Tibial artery (tissue), 4 donors: ENCODE results near the gene A4GNT.
"Not testable (repeated sequence)": the region's sequence is repeated elsewhere in the genome, so short reads cannot be mapped to it uniquely, and the experiment has no call there.

ENCODE experiments used
- DNase-seq, 2 donors: peaks; one replicate each; pipeline ENCODE4 v3.0.0-alpha.2; 2019
- H3K27ac ChIP-seq, 2 donors: fragments of 200-600 bp; sonication (generic) in 1 of 2; 1 replicate in 1 of 2; 2 replicates in 1 of 2; pipeline ENCODE4 v1.5.1; 2018 to 2019; ENCODE audit warnings: mild to moderate bottlenecking in 1 of 2
- H3K27me3 ChIP-seq, 2 donors: fragments of 200-600 bp; sonication (generic) in 1 of 2; one replicate each; pipeline versions ENCODE4 v1.5.1 to v1.6.0; 2016 to 2019
- H3K36me3 ChIP-seq, 3 donors: fragments of 200-600 bp; sonication (generic) in 2 of 3; one replicate each; pipeline ENCODE4 v1.5.1; 2016 to 2019; ENCODE audit warnings: mild to moderate bottlenecking in 2 of 3
- H3K4me1 ChIP-seq, 4 donors: fragments of 200-600 bp; sonication (generic) in 2 of 4; 1 replicate in 3 of 4; 2 replicates in 1 of 4; pipeline ENCODE4 v1.5.1; 2016 to 2019
- H3K4me3 ChIP-seq, 2 donors: fragments of 200-600 bp; sonication (generic) in 1 of 2; 1 replicate in 1 of 2; 2 replicates in 1 of 2; pipeline ENCODE4 v1.5.1; 2018 to 2019; ENCODE audit warnings: mild to moderate bottlenecking in 2 of 2
- H3K9me3 ChIP-seq, 3 donors: fragments of 200-600 bp; sonication (generic) in 1 of 3; one replicate each; pipeline ENCODE4 v1.5.1; 2016 to 2019
- intact Hi-C: fragments of 100-400 bp; cut with DNase I; formaldehyde crosslinking; loops from one replicate; pipeline ENCODE4 v1.15.0; 2023; ENCODE audit warnings: low total_unique reads
- TF ChIP-seq, protein P1 (sequence below), 2 experiments: fragments of 200-600 bp in 1 of 2; fragments of 450-650 bp in 1 of 2; IDR thresholded peaks; one replicate each; pipeline ENCODE4 v1.5.1; 2017 to 2019; ENCODE audit warnings: antibody characterized with exemption in 2 of 2, mild to moderate bottlenecking in 1 of 2, moderate library complexity in 1 of 2

A4GNT gene

DNA sequence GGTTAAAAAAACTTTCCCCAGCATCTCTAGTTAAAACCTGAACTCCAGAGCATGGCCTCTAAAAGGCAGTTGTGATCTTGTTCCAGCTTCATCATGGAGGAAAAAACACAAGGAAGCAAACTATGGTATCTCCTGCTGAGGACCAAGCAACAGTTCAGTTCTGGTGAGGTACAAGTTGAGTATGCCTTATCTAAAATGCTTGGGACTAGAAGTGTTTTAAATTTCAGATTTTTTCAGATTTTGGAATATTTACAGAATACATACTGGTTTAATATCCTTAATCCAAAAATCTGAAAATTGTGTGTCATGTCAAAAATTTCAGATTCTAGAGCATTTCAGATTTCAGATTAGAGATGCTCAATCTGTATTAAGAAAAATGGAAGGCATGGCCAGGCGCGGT, 32.9 kb upstream of the A4GNT start:
- TF ChIP-seq, protein P1, sequence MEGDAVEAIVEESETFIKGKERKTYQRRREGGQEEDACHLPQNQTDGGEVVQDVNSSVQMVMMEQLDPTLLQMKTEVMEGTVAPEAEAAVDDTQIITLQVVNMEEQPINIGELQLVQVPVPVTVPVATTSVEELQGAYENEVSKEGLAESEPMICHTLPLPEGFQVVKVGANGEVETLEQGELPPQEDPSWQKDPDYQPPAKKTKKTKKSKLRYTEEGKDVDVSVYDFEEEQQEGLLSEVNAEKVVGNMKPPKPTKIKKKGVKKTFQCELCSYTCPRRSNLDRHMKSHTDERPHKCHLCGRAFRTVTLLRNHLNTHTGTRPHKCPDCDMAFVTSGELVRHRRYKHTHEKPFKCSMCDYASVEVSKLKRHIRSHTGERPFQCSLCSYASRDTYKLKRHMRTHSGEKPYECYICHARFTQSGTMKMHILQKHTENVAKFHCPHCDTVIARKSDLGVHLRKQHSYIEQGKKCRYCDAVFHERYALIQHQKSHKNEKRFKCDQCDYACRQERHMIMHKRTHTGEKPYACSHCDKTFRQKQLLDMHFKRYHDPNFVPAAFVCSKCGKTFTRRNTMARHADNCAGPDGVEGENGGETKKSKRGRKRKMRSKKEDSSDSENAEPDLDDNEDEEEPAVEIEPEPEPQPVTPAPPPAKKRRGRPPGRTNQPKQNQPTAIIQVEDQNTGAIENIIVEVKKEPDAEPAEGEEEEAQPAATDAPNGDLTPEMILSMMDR (IDR thresholded peaks at IDR 0.05): no peak
- Histone ChIP-seq H3K36me3 (peaks cover 40 to 99% (median 67%) of the 10 kb centered on the region in 3 donors), H3K27me3 (no peaks in the 10 kb centered on the region), H3K9me3 (no peaks in the 10 kb centered on the region), H3K4me3 (no peak overlapping the region), H3K27ac (no peak overlapping the region), H3K4me1 (no peaks in the 10 kb centered on the region)
- intact Hi-C loops: no loop called here
- DNase-seq: no peak

DNA sequence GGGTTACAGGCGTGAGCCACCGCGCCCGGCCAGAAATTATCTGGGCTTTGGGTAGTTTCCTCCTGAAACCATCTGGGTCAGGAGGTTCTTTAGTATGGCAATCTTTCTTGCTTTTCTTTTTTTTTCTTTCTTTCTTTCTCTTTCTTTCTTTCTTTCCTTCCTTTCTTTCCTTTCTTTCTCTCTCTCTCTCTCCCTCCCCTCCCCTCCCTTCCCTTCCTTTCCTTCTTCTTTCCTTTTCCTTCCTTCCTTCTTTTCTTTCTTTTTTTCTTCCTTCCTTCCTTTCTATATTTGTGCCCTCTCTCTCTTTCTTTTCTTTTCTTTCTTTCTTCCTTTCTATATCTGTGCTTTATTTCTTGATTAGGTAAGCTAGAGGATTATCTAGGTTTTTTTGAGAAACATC, 25.6 kb upstream of the A4GNT start:
- intact Hi-C loops: no loop called here
- TF ChIP-seq, protein P1 (IDR thresholded peaks at IDR 0.05): no peak
- H3K27ac ChIP-seq: no peak overlapping the region
- H3K27me3 ChIP-seq: no peaks in the 10 kb centered on the region
- peaks cover 12 to 27% (median 27%) of the 10 kb centered on the region in 3 donors for H3K36me3 ChIP-seq
- DNase-seq: no peak
- H3K4me1 ChIP-seq: no peaks in the 10 kb centered on the region
- no peaks in the 10 kb centered on the region for H3K9me3 ChIP-seq
- H3K4me3 ChIP-seq: no peak overlapping the region

DNA sequence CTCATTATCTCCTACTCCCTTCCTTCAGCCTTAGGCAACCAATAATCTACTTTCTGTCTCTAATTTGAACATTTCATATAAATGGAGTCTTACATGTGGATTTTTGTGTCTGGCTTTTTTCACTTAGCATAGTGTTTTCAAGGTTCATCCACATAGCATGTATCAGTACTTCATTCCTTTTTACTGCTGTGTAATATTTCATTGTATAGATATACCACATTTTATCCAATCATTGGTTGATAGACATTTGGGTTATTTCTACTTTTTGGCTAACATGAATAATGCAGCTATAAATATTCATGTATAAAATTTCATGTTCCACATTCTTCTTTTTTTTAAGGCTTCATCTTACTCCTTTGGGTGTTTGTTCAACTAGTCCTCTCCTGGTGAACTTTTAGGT, 22.3 kb upstream of the A4GNT start:
- Histone ChIP-seq H3K9me3 (no peaks in the 10 kb centered on the region), H3K36me3 (no peaks in the 10 kb centered on the region), H3K4me3 (no peak overlapping the region), H3K4me1 (no peaks in the 10 kb centered on the region), H3K27me3 (no peaks in the 10 kb centered on the region), H3K27ac (no peak overlapping the region)
- TF ChIP-seq, protein P1 (IDR thresholded peaks at IDR 0.05): no peak
- no peak for DNase-seq
- intact Hi-C loops: no loop called here

DNA sequence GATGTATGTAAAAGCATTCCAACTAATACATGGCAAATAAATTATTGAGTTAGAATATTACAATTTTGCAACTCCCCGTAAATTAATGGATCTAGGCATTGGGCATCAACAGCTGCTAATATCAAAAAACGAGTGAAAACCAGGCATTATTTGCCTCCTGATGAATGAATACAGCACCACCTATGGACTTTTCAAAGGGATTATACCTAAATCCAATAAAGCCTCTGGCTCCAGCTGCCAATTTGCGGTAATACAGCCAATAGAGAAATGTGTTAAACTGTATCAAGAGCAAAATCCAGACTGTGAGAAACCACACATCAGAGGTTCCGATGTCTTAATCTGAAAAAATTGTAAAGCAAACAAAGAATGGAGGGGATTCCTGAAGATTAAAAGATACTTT, 16.3 kb upstream of the A4GNT start:
- no peak for DNase-seq
- Histone ChIP-seq H3K4me3 (no peak overlapping the region), H3K36me3 (no peaks in the 10 kb centered on the region), H3K4me1 (no peaks in the 10 kb centered on the region), H3K27me3 (no peaks in the 10 kb centered on the region), H3K9me3 (no peaks in the 10 kb centered on the region), H3K27ac (no peak overlapping the region)
- TF ChIP-seq, protein P1 (IDR thresholded peaks at IDR 0.05): no peak
- intact Hi-C loops: no loop called here

DNA sequence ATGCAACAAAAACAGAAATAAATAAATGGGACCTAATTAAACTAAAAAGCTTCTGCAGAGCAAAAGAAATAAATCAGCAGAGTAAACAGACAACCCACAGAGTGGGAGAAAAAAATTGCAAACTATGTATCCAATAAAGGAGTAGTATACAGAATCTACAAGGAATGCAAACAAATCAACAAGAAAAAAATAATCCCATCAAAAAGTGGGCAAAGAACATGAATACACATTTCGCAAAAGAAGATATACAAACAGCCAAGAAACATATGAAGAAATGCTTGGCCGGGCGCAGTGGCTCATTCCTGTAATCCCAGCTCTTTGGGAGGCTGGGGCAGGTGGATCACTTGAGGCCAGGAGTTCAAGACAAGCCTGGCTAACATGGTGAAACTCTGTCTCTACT, 10.0 kb upstream of the A4GNT start:
- intact Hi-C loops, H3K9me3 ChIP-seq, H3K4me1 ChIP-seq, H3K27ac ChIP-seq, H3K36me3 ChIP-seq, DNase-seq, H3K27me3 ChIP-seq, H3K4me3 ChIP-seq: not testable (repeated sequence)

DNA sequence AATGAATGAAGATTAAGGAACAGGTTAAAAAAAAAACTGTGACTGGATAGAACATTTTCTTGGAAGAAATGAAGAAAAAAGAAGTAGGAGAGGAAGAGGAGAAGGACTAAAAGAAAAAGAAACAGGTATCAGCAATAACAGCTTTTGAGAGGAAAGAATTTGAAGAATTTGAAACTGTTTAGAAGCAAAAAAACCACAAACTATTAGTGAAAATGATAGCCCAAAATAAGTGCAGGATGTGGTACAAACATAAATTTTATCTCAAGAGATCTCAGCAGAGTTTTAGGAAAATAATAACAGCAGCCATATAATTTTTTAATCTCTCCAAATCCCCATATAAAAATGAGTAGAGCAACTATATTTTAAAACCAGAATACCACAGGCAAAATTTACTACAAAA, 8.8 kb upstream of the A4GNT start:
- Histone ChIP-seq H3K4me1 (no peaks in the 10 kb centered on the region), H3K9me3 (no peaks in the 10 kb centered on the region), H3K4me3 (no peak overlapping the region), H3K27ac (no peak overlapping the region), H3K36me3 (no peaks in the 10 kb centered on the region), H3K27me3 (no peaks in the 10 kb centered on the region)
- TF ChIP-seq, protein P1 (IDR thresholded peaks at IDR 0.05): no peak
- intact Hi-C loops: no loop called here
- DNase-seq: no peak
